Stimulated activated CD8-positive, alpha-beta memory T cell treated with anti-CD3 and anti-CD28 coated beads, Interleukin-15, amount 100 ng/mL, for 48 hours (primary cell): ENCODE measurements around the gene DGKZ.
A peak's percentile ranks its signal among the peaks of the same experiment; 100 is the strongest.
"Not testable (repeated sequence)": the region's sequence is repeated elsewhere in the genome, so short reads cannot be mapped to it uniquely, and the experiment has no call there.

Experiments used
- DNase-seq, 2 donors: peaks; one replicate each; pipeline ENCODE4 v3.0.0-alpha.2; 2020; ENCODE audit warnings: low read depth in 2 of 2

Gene DGKZ

GRCh38 chr11:46366661-46367161 is 19.4 kb downstream of the DGKZ start:
- DNase-seq = no peak

- peak; percentile 64 to 65 for DNase-seq
These were observed 20.1 kb downstream of the DGKZ start for GRCh38 chr11:46367244-46367915.

DNA sequence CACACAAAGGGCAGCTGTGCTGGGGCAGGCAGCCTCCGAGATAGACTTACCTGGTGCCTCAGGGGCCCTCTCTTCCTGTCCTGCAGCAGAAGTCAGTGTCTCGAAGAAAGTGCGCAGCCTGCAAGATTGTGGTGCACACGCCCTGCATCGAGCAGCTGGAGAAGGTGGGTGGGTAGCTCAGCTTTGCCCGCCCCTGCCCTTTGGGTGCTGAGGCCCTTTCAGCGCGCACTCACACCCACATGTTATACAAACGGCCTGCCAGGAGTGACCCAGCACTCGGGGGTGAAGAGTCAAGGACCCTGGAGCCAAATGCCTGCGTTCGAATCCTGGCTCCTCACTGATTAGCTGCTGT is 20.6 kb downstream of the DGKZ start:
- no peak for DNase-seq

DNA sequence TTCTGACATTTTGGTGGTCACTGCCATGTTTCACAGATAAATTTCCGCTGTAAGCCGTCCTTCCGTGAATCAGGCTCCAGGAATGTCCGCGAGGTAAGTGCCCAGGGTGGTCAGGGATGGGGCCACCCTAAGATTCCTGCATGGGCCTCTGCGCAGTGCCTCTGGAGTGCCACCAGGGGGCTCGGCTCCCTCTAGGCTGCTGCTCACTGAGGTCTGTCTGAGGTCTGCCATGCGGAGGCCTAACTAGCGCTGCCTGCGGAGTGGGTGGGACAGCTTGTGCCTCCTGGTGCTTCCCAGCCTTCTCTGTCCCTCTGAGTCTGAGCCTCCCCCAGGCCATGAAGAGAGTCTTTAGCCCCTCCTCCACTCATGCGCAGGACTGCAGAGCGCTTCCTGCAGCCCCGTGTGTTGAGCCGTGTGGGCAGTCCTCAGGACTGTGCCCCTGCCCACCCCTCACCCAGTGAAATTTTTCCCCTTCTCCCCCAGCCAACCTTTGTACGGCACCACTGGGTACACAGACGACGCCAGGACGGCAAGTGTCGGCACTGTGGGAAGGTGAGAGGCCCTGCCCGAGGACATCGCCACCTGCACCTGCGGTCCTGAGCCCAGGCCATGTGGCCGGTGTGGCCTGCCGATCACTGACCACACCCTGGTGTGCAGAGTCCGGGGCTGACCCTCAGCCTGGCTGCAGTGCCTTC is 22.3 kb downstream of the DGKZ start:
- DNase-seq = no peak

DNA sequence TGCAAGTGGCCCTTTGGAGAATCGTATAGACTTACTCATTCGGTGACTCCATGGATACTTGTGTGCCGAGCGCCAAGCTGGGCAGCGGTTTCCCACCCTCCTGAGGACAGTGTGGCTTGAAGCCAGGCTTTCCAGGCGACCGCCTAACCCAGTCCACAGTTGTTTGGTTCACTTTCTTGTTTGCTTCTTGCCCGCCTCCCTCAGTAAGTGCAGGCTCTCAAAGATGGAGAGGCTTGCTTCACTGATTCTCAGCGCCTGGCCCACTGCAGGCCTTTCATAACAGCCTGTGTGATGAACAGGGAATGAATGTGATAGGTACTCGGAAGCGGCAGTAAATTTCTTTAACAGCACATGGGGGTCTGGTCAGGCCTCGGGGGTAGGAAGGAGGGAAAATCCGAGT is 23.0 kb downstream of the DGKZ start:
- no peak for DNase-seq

DNA sequence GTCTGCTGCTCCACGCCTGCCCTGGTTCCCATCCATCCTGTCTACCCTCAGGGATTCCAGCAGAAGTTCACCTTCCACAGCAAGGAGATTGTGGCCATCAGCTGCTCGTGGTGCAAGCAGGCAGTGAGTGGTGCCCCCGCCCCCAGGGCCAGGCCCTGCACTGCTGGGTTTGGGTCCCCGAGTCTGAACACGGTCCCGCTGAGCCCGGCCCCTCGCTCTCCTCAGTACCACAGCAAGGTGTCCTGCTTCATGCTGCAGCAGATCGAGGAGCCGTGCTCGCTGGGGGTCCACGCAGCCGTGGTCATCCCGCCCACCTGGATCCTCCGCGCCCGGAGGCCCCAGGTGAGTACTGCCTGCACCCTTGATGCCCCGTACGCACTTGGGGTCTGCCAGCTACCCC is 24.0 kb downstream of the DGKZ start:
- DNase-seq = not testable (repeated sequence)

DNA sequence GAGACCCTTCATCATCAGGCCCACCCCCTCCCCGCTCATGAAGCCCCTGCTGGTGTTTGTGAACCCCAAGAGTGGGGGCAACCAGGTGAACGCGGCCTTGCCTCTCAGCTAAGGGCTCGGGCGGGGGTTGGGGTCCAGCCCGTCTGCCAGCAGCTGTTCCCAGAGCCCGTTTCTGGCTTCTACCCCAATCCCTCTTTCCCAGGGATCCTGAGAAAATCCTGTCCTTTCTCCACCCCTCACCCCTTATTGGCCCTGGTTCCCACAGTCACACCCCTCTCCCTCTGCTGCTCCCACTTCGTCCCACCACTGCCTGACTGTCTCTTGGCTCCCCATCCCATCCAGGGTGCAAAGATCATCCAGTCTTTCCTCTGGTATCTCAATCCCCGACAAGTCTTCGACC is 24.8 kb downstream of the DGKZ start:
- no peak for DNase-seq

DNA sequence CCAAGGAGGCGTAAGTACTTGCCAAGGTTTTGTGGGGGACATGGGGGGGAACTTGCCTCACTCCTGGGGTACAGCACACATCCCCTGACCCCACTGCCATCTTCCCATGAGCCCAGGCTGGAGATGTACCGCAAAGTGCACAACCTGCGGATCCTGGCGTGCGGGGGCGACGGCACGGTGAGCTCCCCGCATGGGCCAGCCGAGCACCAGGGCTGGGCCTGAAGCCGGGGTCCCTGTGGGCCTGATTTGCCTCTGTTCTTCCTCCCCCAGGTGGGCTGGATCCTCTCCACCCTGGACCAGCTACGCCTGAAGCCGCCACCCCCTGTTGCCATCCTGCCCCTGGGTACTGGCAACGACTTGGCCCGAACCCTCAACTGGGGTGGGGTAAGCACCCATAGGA is 25.2 kb downstream of the DGKZ start:
- DNase-seq = not testable (repeated sequence)

- DNase-seq = no peak
These were observed 26.8 kb downstream of the DGKZ start for GRCh38 chr11:46373787-46374740.

DNA sequence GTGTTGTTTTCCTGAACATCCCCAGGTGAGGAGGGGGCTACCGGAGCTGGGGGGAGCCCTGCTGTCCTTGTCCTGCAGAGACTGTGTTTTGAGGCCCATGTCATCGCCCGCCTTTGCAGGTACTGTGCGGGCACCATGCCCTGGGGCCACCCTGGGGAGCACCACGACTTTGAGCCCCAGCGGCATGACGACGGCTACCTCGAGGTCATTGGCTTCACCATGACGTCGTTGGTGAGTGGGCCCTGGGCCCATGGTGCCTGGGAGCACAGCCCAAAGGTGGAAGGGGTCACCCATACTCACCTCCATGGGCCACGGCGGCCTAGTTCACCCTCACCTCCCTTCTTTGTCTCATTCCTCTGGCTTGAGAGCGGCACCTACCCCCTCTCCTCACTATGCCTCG is 27.6 kb downstream of the DGKZ start:
- DNase-seq = no peak

DNA sequence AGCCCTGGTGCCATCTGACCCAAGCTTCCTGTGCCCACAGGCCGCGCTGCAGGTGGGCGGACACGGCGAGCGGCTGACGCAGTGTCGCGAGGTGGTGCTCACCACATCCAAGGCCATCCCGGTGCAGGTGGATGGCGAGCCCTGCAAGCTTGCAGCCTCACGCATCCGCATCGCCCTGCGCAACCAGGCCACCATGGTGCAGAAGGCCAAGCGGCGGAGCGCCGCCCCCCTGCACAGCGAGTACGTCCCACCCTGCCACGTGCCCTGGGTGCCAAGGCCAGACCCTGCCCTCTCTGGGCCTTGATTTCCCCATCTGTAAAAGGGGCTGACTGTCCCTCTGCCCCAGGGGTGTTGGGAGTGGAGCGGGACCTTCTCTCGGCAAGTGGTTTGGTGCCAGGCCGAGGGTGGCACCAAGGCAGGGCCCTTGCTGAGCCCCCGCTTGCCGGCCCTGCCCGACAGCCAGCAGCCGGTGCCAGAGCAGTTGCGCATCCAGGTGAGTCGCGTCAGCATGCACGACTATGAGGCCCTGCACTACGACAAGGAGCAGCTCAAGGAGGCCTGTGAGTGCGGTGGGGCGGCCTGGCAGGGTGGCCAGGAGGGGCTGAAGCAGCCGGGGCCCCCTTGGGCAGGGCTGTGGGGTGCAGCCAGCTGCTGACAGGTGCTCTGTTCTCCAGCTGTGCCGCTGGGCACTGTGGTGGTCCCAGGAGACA is 28.3 kb downstream of the DGKZ start:
- no peak for DNase-seq

GRCh38 chr11:46376258-46377050 is 29.2 kb downstream of the DGKZ start:
- no peak for DNase-seq

GRCh38 chr11:46377290-46377689 is 30.0 kb downstream of the DGKZ start:
- DNase-seq = no peak

GRCh38 chr11:46377831-46378230 is 30.6 kb downstream of the DGKZ start:
- DNase-seq = no peak

GRCh38 chr11:46378296-46378695 is 31.0 kb downstream of the DGKZ start:
- DNase-seq = no peak

GRCh38 chr11:46378811-46379481 is 31.7 kb downstream of the DGKZ start:
- no peak for DNase-seq

- DNase-seq = not testable (repeated sequence)
These were observed 32.4 kb downstream of the DGKZ start for GRCh38 chr11:46379482-46380293.

DNA sequence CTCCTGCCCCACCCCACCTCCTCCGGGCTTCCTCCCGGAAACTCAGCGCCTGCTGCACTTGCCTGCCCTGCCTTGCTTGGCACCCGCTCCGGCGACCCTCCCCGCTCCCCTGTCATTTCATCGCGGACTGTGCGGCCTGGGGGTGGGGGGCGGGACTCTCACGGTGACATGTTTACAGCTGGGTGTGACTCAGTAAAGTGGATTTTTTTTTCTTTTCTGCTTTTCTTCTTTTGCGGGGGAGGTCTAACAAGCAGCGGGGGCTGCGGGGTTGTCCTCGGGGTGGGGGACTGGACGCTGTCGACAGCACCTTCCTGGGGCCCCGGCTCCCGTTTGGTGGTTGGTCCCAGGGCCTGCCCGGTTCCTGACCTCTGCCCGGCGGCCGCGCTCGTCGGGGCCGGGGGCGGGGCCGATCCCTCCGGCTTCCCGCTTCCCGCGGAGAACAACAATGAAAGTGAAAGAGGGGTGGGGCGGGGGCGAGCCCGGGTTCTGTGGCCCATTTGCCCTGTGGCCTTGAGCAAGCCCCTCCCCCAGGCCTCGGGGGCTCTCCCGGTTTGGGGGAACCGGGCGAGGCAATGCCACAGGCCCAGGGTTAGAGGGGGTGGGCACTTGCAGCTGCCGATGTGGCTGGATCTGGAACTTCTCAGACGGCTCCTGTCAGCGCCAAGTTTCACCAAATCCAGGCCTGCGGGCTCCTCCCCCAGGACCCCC is 33.2 kb downstream of the DGKZ start:
- peak; percentile 57 to 68 for DNase-seq
